ENCODE data around the gene BTBD9. TPM values are rescaled to one million over a fixed set of nuclear protein-coding genes. Genes with fewer than 3 reads are reported as not detected.

BTBD9 gene
- total RNA-seq: 20.5 to 24.1 TPM (median 23.0 TPM) in 3 replicates

- peak within 1 kb of the TSS; percentile 84 for H3K4me3 Mint-ChIP-seq
- TF ChIP-seq CTCF (IDR thresholded peaks at IDR 0.05; ENCODE audit: unreplicated experiment): no peak
- H3K4me1 Mint-ChIP-seq: peaks cover 19% of the 10 kb centered on the region
- peak within 1 kb of the TSS; percentile 88 for H3K27ac Mint-ChIP-seq
- H3K27me3 Mint-ChIP-seq (ENCODE audit: low read depth): no peaks in the 10 kb centered on the region
- no peaks in the 10 kb centered on the region for H3K36me3 Mint-ChIP-seq
- no peaks in the 10 kb centered on the region for H3K9me3 Mint-ChIP-seq
- DNase-seq (ENCODE audit: low spot score in 2 of 2, unreplicated experiment in 2 of 2): peak; percentile 67 to 82
These were observed at the start of gene BTBD9 for GRCh38 chr6:38639498-38640215. BTBD9 (minus strand) TSS chr6:38639929.

GRCh38 chr6:38688579-38689087, 48.9 kb upstream of the BTBD9 start:
- no peak overlapping the region for H3K4me3 Mint-ChIP-seq
- H3K27ac Mint-ChIP-seq: no peak overlapping the region
- no peak for DNase-seq (ENCODE audit: low spot score in 2 of 2, unreplicated experiment in 2 of 2)
- H3K27me3 Mint-ChIP-seq (ENCODE audit: low read depth): no peaks in the 10 kb centered on the region
- no peak for TF ChIP-seq CTCF (IDR thresholded peaks at IDR 0.05; ENCODE audit: unreplicated experiment)
- no peaks in the 10 kb centered on the region for H3K4me1 Mint-ChIP-seq
- H3K9me3 Mint-ChIP-seq: no peaks in the 10 kb centered on the region
- H3K36me3 Mint-ChIP-seq: peaks cover 5% of the 10 kb centered on the region

- Mint-ChIP-seq H3K27ac (no peak overlapping the region), H3K4me1 (no peaks in the 10 kb centered on the region), H3K9me3 (no peaks in the 10 kb centered on the region), H3K4me3 (no peak overlapping the region), H3K27me3 (ENCODE audit: low read depth) (no peaks in the 10 kb centered on the region), H3K36me3 (peaks cover 6% of the 10 kb centered on the region)
- no peak for DNase-seq (ENCODE audit: low spot score in 2 of 2, unreplicated experiment in 2 of 2)
- TF ChIP-seq CTCF (IDR thresholded peaks at IDR 0.05; ENCODE audit: unreplicated experiment): no peak
These were observed 47.8 kb upstream of the BTBD9 start for GRCh38 chr6:38687549-38687948.

GRCh38 chr6:38687043-38687353, 47.3 kb upstream of the BTBD9 start:
- DNase-seq (ENCODE audit: low spot score in 2 of 2, unreplicated experiment in 2 of 2): no peak
- Mint-ChIP-seq H3K9me3 (no peaks in the 10 kb centered on the region), H3K36me3 (peaks cover 6% of the 10 kb centered on the region), H3K4me1 (no peaks in the 10 kb centered on the region), H3K4me3 (no peak overlapping the region), H3K27me3 (ENCODE audit: low read depth) (no peaks in the 10 kb centered on the region), H3K27ac (no peak overlapping the region)
- TF ChIP-seq CTCF (IDR thresholded peaks at IDR 0.05; ENCODE audit: unreplicated experiment): no peak

GRCh38 chr6:38686270-38687042, 46.7 kb upstream of the BTBD9 start:
- Mint-ChIP-seq H3K36me3 (peaks cover 12% of the 10 kb centered on the region), H3K27me3 (ENCODE audit: low read depth) (no peaks in the 10 kb centered on the region), H3K4me1 (no peaks in the 10 kb centered on the region), H3K4me3 (no peak overlapping the region), H3K27ac (no peak overlapping the region), H3K9me3 (no peaks in the 10 kb centered on the region)
- DNase-seq (ENCODE audit: low spot score in 2 of 2, unreplicated experiment in 2 of 2): no peak
- TF ChIP-seq CTCF (IDR thresholded peaks at IDR 0.05; ENCODE audit: unreplicated experiment): no peak

All from mesothelial cell of epicardium (in vitro differentiated cells).